Fibroblast of the aortic adventitia (primary cell): ENCODE measurements around the gene PLXND1. TPM values are rescaled to one million over a fixed set of nuclear protein-coding genes. Genes with fewer than 3 reads are reported as not detected.
A peak's percentile ranks its signal among the peaks of the same experiment; 100 is the strongest.

Source experiments
- DNase-seq: peaks from one replicate; pipeline ENCODE4 v3.0.0-alpha.2; 2010; ENCODE audit warnings: low read depth
- H3K4me3 ChIP-seq: 2 replicates; pipeline ENCODE4 v1.5.1; 2011; ENCODE audit warnings: low read depth, mild to moderate bottlenecking, control low read depth, low read length, moderate library complexity
- CTCF ChIP-seq: IDR thresholded peaks from 2 replicates; pipeline ENCODE4 v1.5.1; 2011; ENCODE audit warnings: mild to moderate bottlenecking, low read length, control low read depth, inconsistent platforms; ENCODE audit not compliant: insufficient read depth
- total RNA-seq: library from RNA; depleted of rRNA; stranded (reverse); fragments of >200 nt; gene quantifications from 2 replicates; pipeline ENCODE4 v1.2.3, GENCODE V29; 2012; ENCODE audit warnings: low replicate concordance

Gene PLXND1
- total RNA-seq, 1 donor, result 31.4 TPM

DNA sequence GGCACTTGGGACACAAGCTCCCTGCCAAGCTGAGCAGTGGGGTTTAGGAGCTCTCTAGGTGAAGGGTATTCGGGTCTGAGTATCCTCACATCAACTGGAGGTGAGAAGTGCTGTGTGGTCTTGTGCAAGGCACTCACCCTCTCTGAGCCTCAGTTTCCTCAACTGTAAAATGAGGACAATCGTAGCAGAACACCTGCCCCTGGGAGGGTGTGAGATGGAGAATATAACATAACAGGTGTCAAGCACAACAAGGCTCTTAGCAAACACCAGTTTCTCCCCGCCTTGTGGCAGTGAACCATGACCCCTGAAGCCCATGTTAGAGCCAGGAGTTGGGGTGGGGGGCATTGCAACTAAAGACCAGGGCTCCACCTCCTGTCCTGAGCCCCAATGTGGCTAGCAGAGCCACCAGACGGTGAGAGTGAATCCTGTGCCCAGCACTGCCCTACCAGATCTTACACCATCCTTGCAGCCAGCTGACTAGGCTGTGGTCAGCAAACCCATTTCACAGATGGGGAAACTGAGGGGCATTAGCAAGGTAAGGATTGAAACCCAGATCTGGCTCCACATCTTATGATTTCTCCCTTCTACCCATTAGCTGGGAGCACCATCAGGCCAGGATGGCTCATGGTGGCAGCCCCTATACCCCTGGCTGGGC lies 2.6 kb upstream of the PLXND1 start:
- no peak for TF ChIP-seq CTCF
- no peak for DNase-seq
- no peak overlapping the region for H3K4me3 ChIP-seq

DNA sequence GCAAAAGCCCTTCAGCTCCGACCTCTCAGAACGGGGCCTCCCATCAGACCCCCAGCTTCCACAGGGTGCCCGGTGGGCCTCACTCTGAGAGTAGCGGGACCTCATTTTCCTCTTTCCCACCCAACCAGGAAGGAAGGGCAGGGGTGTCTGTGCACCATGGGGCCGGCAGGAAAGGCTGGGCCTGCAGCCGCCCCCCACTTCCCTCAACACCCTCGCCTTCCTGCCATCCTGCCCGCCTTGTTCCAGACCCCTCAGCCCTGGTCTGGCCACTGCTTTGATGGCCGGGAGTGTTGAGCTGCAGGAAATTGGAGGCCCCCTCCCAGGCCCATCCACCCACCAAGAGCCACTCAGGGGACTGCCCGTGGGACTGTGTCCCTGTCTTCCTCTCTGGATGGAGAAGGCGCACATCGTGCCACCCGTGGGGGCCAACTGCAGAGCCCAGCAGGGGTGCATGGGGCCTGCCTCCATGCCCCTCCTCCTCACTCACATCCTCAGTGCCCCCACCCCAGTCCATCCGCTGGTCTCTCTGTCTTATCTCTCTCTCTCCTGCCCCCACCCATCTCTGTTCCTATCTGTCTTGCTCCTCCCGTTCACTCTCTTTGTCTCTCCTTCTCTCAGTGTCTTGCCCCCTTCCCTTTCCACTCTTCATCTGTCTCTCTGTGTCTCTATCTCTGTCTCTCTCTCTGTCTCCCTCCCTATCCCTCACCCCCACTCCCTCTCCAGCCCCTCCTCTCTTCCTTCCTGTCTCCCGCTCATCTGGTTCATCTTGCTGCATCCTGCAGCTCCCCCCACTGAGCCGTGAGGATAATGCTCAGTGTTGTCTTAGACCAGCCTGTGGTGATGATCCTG lies 1.8 kb upstream of the PLXND1 start:
- no peak overlapping the region for H3K4me3 ChIP-seq
- DNase-seq, result peak; percentile 46

DNA sequence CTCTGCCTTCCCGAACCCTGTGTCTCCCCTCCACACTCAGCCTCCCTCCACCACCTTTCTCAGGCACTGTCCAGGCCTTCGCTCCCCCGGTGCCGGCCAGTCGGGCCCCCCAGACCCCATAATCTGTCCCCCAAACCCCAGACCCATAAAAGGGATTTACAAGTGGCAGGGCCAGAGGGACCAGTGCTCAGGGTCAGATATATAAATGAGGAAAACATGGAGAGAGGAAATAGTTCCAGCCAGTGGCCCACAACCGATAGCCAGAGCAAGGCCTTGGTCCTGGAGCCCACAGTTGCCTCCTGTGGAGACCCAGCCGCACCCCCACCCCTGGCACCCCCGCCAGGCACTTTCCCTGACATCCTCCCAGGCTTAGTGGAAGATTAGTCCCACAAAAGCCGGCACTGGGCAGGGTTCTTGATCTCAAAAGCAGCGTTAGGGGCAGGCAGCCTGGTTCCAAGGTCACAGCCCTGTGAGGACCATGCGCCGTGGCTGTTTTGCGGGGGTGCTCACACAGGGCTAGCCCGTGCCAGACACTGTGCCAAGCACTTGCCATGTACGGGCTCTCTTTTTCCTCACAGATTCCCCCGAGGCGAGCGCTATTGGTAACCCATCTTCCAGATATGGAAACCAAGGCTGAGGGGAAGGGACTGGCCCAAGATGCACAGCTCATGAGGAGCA lies 1.1 kb upstream of the PLXND1 start:
- DNase-seq, result no peak
- TF ChIP-seq CTCF, result no peak
- H3K4me3 ChIP-seq, result peak overlapping the region; percentile 66

More for the DNA sequence above, 1.8 kb upstream of the PLXND1 start:
- TF ChIP-seq CTCF, result peak; percentile 20

DNA sequence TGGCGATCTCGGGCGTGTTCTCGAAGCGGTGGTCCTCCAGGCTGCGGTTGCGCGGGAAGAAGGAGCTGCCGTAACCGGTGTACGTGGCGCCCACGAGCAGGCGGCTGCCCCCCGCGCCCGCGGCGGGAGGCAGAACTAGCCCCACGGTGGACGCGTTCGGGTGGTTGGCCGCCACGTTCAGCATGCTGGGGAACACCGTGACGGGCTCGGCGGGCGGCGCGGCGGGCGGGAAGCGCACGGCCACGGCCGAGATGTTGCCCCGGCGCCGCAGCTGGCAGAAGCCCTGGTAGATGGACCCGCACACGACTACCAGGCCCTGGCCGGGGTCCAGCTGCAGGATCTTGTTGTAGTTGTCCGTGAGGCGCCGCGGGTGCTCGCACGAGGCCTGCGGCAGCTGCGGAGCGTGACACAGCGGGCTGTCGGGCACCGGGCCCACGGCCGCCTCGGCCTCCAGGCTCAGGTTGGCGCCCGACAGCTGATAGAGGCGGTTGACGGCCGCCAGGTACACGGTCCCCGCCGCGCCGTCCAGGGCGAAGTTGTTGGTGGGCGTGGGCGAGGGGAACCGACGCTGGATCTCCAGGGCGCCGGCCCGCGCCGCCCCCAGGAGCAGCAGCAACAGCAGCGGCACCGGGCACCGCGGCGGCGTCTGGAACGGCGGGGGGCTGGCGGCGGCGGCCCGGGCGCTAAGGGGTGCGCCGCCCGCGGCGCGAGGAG lies 397 bp downstream of the PLXND1 start:
- peak overlapping the region; percentile 88 for H3K4me3 ChIP-seq
- peak; percentile 46 for DNase-seq
- TF ChIP-seq CTCF, result no peak

- H3K4me3 ChIP-seq, result peak overlapping the region; percentile 88
- DNase-seq, result peak; percentile 48
- TF ChIP-seq CTCF, result no peak
Observed at GRCh38 chr3:129605203-129605921, 1.1 kb downstream of the PLXND1 start.

DNA sequence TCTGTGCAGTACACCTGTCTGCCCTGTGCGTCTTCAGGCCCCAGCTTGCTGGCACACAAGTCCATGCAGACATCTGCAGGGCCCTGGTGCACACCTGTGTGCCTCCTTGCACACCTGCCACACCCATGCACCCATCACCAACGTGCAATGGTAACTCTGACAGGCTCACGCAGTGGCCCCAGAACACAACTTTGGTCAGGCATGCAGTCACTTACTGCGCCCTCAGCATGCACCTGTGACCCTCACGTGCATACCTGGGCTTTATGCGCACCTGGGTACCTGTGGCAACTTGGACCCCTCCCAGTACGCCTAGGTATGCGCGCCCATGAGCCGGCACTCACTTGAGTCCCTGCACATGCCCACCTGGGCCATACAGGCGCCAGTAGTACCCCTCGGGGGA lies 1.7 kb downstream of the PLXND1 start:
- TF ChIP-seq CTCF, result no peak
- no peak for DNase-seq

More for the DNA sequence above, 1.7 kb downstream of the PLXND1 start:
- H3K4me3 ChIP-seq, result peak overlapping the region; percentile 88
